H1 (cell line): ENCODE results near the gene MTURN. TPM values are rescaled to one million over a fixed set of nuclear protein-coding genes. Genes with fewer than 3 reads are reported as not detected.

Source experiments
- CBX5 ChIP-seq: fragments of 300-800, 300-1000 bp; sonication (generic); IDR thresholded peaks from 2 replicates; pipeline ENCODE4 v1.7.1; 2016; ENCODE audit warnings: antibody characterized with exemption, low read length, low read depth
- CHD2 ChIP-seq: IDR thresholded peaks from 2 replicates; pipeline ENCODE4 v1.6.1; 2012; ENCODE audit warnings: low read length, improper control_type of control experiment
- CHD7 ChIP-seq: fragments of 300-600 bp; sonication (generic); IDR thresholded peaks from 2 replicates; pipeline ENCODE4 v1.7.1; 2012; ENCODE audit warnings: low read length, moderate library complexity, mild to moderate bottlenecking, inconsistent platforms; ENCODE audit not compliant: insufficient replicate concordance
- CTCF ChIP-seq, 3 experiments: IDR thresholded peaks; 1 replicate in 2 of 3; 2 replicates in 1 of 3; pipeline versions ENCODE4 v1.5.1 to v1.6.1; 2011; ENCODE audit warnings: low read length in 3 of 3, mild to moderate bottlenecking in 3 of 3, inconsistent platforms in 2 of 3, low read depth in 1 of 3, moderate library complexity in 1 of 3; ENCODE audit not compliant: insufficient read depth in 1 of 3; ENCODE audit errors: control extremely low read depth in 1 of 3
- POU5F1 ChIP-seq: IDR thresholded peaks from 2 replicates; pipeline ENCODE4 v1.6.1; 2011; ENCODE audit warnings: low read depth, mild to moderate bottlenecking, low read length, moderate library complexity
- RXRA ChIP-seq: IDR thresholded peaks from 2 replicates; pipeline ENCODE4 v1.6.1; 2011; ENCODE audit warnings: low read depth, mild to moderate bottlenecking, low read length, moderate library complexity; ENCODE audit not compliant: insufficient read depth
- SUZ12 ChIP-seq: fragments of 200-600 bp; sonication (generic); IDR thresholded peaks from 2 replicates; pipeline ENCODE4 v1.6.1; 2012; ENCODE audit warnings: mild to moderate bottlenecking, inconsistent platforms, low read length, moderate library complexity, mixed read lengths
- polyA plus RNA-seq, 7 experiments: library from polyadenylated mRNA; depleted of rRNA in 3 of 7; stranded (reverse) in 5 of 7; unstranded in 2 of 7; fragments of >200 nt in 5 of 7; fragments of 200-250 nt in 2 of 7; gene quantifications; 1 replicate in 5 of 7; 2 replicates in 1 of 7; 4 replicates in 1 of 7; pipeline versions ENCODE4 v1.2.1 to v1.2.3, GENCODE V29; 2011 to 2013; ENCODE audit warnings: missing spikeins in 2 of 7, mixed read lengths in 2 of 7
- total RNA-seq: library from RNA; stranded (reverse); fragmentation: NEBNext Ultra II Directional; extraction: Animal tissue kit (Norgen Biotek cat#: 25700); gene quantifications from 2 replicates; pipeline ENCODE4 v1.2.1, GENCODE V29; 2021

The MTURN gene
- total and polyA plus RNA-seq, 2 of the 8 experiments (the other 6 are each of a cell fraction or from before 2014, with no cell fraction given) = 2.6 to 5.8 TPM

GRCh38 chr7:30171766-30172447, 37.1 kb downstream of the MTURN start (continued):
- TF ChIP-seq CHD7 (no peak), CBX5 (no peak), SUZ12 (no peak), POU5F1 (no peak), CTCF (IDR thresholded peaks at IDR 0.05; ENCODE audit: control extremely low read depth in 1 of 3, insufficient read depth in 1 of 3, low read depth in 1 of 3, low read length in 3 of 3) (no peak), RXRA (no peak), CHD2 (no peak)
